Osteocyte (in vitro differentiated cells): ENCODE results near the gene NR2F1. TPM values are rescaled to one million over a fixed set of nuclear protein-coding genes. Genes with fewer than 3 reads are reported as not detected.
A peak's percentile ranks its signal among the peaks of the same experiment; 100 is the strongest.

ENCODE experiments used
- DNase-seq: peaks from one replicate; pipeline ENCODE4 v3.0.0; 2021; ENCODE audit warnings: mixed read lengths; ENCODE audit not compliant: unreplicated experiment; ENCODE audit errors: extremely low spot score
- H3K27ac Mint-ChIP-seq: one replicate; pipeline ENCODE4 v1.8.0; 2021; ENCODE audit warnings: mild to moderate bottlenecking, mixed read lengths; ENCODE audit not compliant: unreplicated experiment
- H3K27me3 Mint-ChIP-seq: one replicate; pipeline ENCODE4 v1.8.0; 2021; ENCODE audit warnings: mixed read lengths; ENCODE audit not compliant: unreplicated experiment
- H3K36me3 Mint-ChIP-seq: one replicate; pipeline ENCODE4 v1.8.0; 2021; ENCODE audit warnings: mixed read lengths; ENCODE audit not compliant: unreplicated experiment
- H3K4me1 Mint-ChIP-seq: one replicate; pipeline ENCODE4 v1.8.0; 2021; ENCODE audit warnings: mixed read lengths; ENCODE audit not compliant: unreplicated experiment
- H3K4me3 Mint-ChIP-seq: one replicate; pipeline ENCODE4 v1.8.0; 2021; ENCODE audit warnings: mild to moderate bottlenecking, moderate library complexity, mixed read lengths; ENCODE audit not compliant: unreplicated experiment
- H3K9me3 Mint-ChIP-seq: one replicate; pipeline ENCODE4 v1.8.0; 2021; ENCODE audit warnings: mixed read lengths; ENCODE audit not compliant: unreplicated experiment
- total RNA-seq: library from RNA; stranded (reverse); gene quantifications from 2 replicates; pipeline ENCODE4 v1.2.1, GENCODE V29; 2021
- TF ChIP-seq, protein P1 (sequence below): fragments of 200-600 bp; sonication (generic); IDR thresholded peaks from 2 replicates; pipeline ENCODE4 v1.5.0; 2021; ENCODE audit warnings: antibody characterized with exemption, mild to moderate bottlenecking, moderate library complexity

Gene NR2F1
- total RNA-seq, 1 donor from 2014 or later: 197 TPM

- Mint-ChIP-seq H3K4me3 (no peak overlapping the region), H3K4me1 (peaks cover 41% of the 10 kb centered on the region), H3K27ac (no peak overlapping the region), H3K36me3 (no peaks in the 10 kb centered on the region), H3K9me3 (no peaks in the 10 kb centered on the region), H3K27me3 (no peaks in the 10 kb centered on the region)
- no peak for DNase-seq
- TF ChIP-seq, protein P1, sequence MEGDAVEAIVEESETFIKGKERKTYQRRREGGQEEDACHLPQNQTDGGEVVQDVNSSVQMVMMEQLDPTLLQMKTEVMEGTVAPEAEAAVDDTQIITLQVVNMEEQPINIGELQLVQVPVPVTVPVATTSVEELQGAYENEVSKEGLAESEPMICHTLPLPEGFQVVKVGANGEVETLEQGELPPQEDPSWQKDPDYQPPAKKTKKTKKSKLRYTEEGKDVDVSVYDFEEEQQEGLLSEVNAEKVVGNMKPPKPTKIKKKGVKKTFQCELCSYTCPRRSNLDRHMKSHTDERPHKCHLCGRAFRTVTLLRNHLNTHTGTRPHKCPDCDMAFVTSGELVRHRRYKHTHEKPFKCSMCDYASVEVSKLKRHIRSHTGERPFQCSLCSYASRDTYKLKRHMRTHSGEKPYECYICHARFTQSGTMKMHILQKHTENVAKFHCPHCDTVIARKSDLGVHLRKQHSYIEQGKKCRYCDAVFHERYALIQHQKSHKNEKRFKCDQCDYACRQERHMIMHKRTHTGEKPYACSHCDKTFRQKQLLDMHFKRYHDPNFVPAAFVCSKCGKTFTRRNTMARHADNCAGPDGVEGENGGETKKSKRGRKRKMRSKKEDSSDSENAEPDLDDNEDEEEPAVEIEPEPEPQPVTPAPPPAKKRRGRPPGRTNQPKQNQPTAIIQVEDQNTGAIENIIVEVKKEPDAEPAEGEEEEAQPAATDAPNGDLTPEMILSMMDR: no peak
These were observed 3.3 kb upstream of the NR2F1 start for GRCh38 chr5:93579692-93580062.

DNA sequence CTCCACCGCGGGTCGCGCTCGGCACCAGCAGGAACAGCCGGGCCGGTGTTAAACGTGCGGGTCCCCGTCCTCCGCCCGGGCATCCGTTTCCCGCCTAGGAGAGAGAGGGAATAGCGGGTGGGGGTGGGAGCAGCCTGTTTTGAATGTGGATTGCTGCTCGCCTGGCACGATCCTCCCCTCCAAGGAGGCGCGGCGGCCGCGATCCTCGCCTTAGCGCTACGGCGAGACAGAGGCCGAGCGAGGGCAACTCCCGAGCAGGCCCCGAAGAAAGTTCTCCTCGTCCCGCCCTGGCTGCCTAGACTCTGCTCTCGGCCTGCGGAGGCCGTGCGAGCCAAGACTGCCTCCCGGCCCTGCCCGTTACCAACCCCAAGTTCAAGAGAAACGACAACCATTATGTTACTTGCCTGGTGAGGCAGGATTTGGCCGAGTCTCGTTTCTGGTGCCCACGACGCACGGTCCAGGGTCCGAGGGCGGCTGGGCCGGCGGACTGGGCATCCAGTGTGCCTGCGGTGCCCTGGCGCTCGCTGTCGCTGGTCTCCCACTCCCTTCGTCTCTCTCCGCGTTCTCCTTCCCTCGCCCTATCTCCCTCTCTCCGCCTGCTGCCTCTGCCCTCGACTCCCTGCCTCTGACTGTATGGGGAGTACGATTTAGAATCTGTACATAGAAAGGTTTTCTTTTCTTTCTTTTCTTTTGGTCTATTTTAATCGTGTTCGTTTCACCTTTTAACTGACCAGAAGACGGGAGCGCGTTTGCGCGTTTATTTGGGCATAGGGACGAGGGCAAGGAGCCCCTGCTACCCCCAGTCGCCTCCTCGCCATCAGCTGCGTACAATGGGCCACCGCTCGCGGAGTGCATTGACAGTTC lies 2.7 kb upstream of the NR2F1 start:
- no peak overlapping the region for H3K27ac Mint-ChIP-seq
- H3K9me3 Mint-ChIP-seq: no peaks in the 10 kb centered on the region
- peak; percentile 86 for DNase-seq
- TF ChIP-seq, protein P1: no peak
- H3K36me3 Mint-ChIP-seq: no peaks in the 10 kb centered on the region
- H3K4me1 Mint-ChIP-seq: peaks cover 35% of the 10 kb centered on the region
- H3K27me3 Mint-ChIP-seq: no peaks in the 10 kb centered on the region
- H3K4me3 Mint-ChIP-seq: no peak overlapping the region

- TF ChIP-seq, protein P1: no peak
- Mint-ChIP-seq H3K4me1 (peaks cover 28% of the 10 kb centered on the region), H3K36me3 (peaks cover 4% of the 10 kb centered on the region), H3K9me3 (no peaks in the 10 kb centered on the region), H3K27ac (no peak within 1 kb of the TSS), H3K4me3 (no peak within 1 kb of the TSS), H3K27me3 (no peaks in the 10 kb centered on the region)
- no peak for DNase-seq
These were observed 2.0 kb upstream of the NR2F1 start, which contains the start of gene NR2F1-AS1 for GRCh38 chr5:93580927-93581445. TSS of gene NR2F1-AS1 (minus strand) at chr5:93581219.

GRCh38 chr5:93582167-93582462 lies 907 bp upstream of the NR2F1 start:
- no peaks in the 10 kb centered on the region for H3K27me3 Mint-ChIP-seq
- no peak overlapping the region for H3K27ac Mint-ChIP-seq
- peaks cover 13% of the 10 kb centered on the region for H3K36me3 Mint-ChIP-seq
- H3K4me3 Mint-ChIP-seq: no peak overlapping the region
- TF ChIP-seq, protein P1: no peak
- no peaks in the 10 kb centered on the region for H3K9me3 Mint-ChIP-seq
- no peak for DNase-seq
- H3K4me1 Mint-ChIP-seq: peaks cover 18% of the 10 kb centered on the region

DNA sequence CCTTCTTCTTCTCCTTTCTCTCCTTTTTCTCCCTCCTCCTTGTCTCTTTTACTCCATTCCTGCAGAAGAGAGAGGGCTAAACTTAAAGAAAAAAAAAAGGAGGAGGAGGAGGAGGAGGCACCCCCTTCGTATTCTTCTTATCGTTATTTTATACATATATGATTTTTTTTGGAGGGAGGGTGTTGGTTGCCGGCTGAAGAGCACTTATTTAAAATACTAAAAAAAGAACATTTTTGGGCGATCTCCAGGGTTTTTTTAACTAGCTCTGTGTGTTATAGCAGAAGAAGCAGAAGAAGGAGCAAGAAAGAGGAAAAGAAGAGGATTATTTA lies 381 bp downstream of the NR2F1 start:
- no peaks in the 10 kb centered on the region for H3K27me3 Mint-ChIP-seq
- peaks cover 5% of the 10 kb centered on the region for H3K4me1 Mint-ChIP-seq
- no peak overlapping the region for H3K27ac Mint-ChIP-seq
- no peak overlapping the region for H3K4me3 Mint-ChIP-seq
- TF ChIP-seq, protein P1: no peak
- H3K9me3 Mint-ChIP-seq: no peaks in the 10 kb centered on the region
- no peak for DNase-seq
- peaks cover 24% of the 10 kb centered on the region for H3K36me3 Mint-ChIP-seq
